ENCODE measurements around the gene ZNF22. TPM values are rescaled to one million over a fixed set of nuclear protein-coding genes. Genes with fewer than 3 reads are reported as not detected.

Gene ZNF22
- total RNA-seq, 4 donors from 2014 or later: 4.7 to 19.0 (median 8.0) TPM

DNA sequence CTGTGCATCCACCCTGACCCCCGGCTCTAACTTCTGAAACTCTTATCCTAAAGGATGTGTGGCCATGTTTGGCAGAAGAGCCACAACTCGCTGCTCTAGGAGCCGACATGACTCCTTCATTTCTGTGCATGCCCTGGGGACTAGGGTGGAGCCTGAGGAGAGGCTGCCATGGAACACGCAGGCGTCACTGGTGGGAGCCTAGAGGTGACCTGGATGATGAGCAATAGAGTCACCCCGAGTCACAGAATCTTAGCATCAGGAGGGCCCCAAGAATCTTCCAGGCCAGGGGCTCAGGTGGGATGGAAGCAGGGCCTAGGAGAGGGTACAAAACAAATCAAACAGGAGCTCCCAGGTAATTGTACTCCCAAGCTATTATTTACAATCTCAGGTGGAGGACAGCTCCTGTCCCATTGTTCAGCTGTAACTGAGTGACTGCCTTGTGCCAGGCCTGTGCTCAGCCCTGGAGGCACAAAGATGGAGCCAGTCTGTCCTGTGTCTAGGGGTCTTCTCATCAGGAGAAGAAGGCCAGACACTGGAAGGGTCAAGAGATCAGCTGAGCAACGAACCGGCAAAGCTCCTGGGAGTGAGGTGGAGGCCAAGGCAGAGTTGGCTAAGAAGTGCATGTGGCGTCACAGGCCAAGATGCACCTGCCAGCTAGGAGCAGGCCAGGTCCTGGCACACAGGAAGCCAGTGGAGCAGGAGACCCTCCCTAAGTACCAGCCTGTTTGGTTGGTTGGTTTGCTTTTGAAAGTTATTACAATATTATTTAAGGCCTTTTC lies 5.8 kb upstream of the ZNF22 start:
- TF ChIP-seq, protein P1, sequence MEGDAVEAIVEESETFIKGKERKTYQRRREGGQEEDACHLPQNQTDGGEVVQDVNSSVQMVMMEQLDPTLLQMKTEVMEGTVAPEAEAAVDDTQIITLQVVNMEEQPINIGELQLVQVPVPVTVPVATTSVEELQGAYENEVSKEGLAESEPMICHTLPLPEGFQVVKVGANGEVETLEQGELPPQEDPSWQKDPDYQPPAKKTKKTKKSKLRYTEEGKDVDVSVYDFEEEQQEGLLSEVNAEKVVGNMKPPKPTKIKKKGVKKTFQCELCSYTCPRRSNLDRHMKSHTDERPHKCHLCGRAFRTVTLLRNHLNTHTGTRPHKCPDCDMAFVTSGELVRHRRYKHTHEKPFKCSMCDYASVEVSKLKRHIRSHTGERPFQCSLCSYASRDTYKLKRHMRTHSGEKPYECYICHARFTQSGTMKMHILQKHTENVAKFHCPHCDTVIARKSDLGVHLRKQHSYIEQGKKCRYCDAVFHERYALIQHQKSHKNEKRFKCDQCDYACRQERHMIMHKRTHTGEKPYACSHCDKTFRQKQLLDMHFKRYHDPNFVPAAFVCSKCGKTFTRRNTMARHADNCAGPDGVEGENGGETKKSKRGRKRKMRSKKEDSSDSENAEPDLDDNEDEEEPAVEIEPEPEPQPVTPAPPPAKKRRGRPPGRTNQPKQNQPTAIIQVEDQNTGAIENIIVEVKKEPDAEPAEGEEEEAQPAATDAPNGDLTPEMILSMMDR (IDR thresholded peaks at IDR 0.05): no peak
- TF ChIP-seq POLR2A (IDR thresholded peaks at IDR 0.05): no peak
- DNase-seq: no peak
- H3K4me3 ChIP-seq: no peak overlapping the region
- no peaks in the 10 kb centered on the region for H3K27me3 ChIP-seq
- peaks cover 0 to 25% (median 2%) of the 10 kb centered on the region in 4 donors for H3K4me1 ChIP-seq
- H3K36me3 ChIP-seq: peaks cover 0 to 28% (median 0%) of the 10 kb centered on the region in 3 donors
- peak overlapping the region; percentile 40 to 85 (median 74) for H3K27ac ChIP-seq
- no peaks in the 10 kb centered on the region for H3K9me3 ChIP-seq

DNA sequence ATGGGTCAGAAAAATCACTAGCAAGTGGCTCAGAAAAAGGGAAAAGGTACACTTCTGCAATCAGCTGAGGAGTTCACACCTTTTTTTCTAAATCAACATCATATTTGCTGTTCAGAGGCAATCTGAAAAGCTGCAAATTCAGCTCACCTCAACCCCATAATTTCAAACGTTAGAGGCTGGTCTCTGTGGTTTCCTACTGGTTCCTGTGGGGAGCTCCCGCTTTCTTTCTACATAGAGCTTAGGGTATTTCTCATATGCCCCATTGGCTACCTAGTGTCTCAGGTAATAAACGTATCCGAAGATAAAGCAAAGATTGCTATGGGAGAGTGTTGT lies 5.2 kb upstream of the ZNF22 start:
- no peak for DNase-seq
- Histone ChIP-seq H3K9me3 (no peaks in the 10 kb centered on the region), H3K36me3 (peaks cover 0 to 28% (median 0%) of the 10 kb centered on the region in 3 donors), H3K4me3 (no peak overlapping the region), H3K4me1 (peaks cover 0 to 30% (median 5%) of the 10 kb centered on the region in 4 donors), H3K27ac (peak overlapping the region; percentile 40 to 85 (median 74)), H3K27me3 (no peaks in the 10 kb centered on the region)
- TF ChIP-seq, protein P1 (IDR thresholded peaks at IDR 0.05): no peak
- no peak for TF ChIP-seq POLR2A (IDR thresholded peaks at IDR 0.05)

DNA sequence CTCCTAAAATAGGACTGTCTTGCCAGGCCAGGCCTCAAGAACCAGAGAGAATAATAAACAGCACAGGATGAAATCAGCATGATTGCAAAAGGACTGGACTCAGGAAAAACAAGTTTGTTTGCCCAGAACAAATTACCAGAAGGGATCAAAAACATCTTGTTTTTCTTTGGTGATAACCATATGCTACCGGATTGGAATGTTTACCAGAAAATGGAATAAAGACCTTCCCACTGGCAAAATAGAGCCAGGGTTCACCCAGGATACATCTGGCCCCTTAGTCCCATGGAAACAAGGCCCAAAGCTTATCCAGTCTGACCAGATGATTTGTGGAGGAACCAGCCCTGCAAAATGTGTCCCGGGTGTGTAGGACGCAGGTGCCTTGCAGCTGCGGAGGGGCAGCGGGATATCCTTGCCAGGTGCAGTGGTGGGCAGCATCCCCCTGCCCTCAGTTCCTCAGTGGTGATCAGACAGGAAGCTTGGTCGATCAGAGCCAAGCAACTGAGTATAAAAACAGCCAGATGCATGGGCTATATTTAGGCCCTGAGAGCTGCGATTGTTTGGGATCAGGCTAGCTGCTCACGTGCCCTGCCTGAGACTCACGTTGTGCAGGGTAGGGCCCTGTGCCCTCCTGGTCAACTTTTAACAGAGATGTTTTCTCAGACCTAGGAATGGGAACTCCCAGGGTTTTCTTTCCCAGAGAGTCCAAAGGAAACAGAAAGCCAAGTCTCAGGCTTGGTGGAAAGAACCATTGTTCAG lies 4.6 kb upstream of the ZNF22 start:
- no peaks in the 10 kb centered on the region for H3K27me3 ChIP-seq
- H3K9me3 ChIP-seq: no peaks in the 10 kb centered on the region
- peak overlapping the region; percentile 55 to 85 (median 74) for H3K27ac ChIP-seq
- TF ChIP-seq POLR2A (IDR thresholded peaks at IDR 0.05): no peak
- TF ChIP-seq, protein P1 (IDR thresholded peaks at IDR 0.05): no peak
- peaks cover 0 to 24% (median 0%) of the 10 kb centered on the region in 3 donors for H3K36me3 ChIP-seq
- H3K4me3 ChIP-seq: no peak overlapping the region
- peaks cover 0 to 30% (median 5%) of the 10 kb centered on the region in 4 donors for H3K4me1 ChIP-seq
- peak in 1 of 3 donors; percentile 44 for DNase-seq

DNA sequence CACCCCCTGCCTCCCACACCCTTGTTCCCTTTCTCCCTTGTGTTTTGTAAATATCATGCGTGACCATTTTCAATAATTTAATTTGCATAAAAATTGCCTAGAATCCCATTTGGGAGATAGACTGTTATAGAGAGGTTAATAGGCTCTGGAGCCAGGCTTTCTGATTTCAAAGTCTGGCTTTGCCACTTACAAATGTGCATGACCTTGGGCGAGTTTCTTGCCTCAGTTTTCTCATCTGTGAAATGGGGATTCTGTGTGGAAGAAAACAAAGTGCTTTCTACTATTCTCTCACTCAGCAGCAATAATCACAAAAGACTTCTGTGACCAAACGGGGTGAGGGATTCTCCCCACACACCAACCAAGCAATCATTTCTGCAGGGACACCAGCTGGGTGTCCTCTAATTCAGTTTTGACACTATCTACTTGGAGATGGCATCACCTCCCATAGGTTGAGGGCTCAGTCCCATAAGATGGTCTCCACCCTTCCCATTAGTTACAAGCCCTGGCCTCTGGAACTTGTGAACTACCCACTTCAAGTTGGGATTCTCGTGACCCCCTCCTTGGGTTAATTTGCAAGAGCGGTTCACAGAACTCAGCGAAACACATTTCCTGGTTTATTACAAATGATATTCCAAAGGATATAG lies 3.5 kb upstream of the ZNF22 start:
- Histone ChIP-seq H3K27ac (peak overlapping the region; percentile 55 to 85 (median 74)), H3K36me3 (peaks cover 0 to 13% (median 0%) of the 10 kb centered on the region in 3 donors), H3K27me3 (no peaks in the 10 kb centered on the region), H3K9me3 (no peaks in the 10 kb centered on the region), H3K4me1 (peaks cover 0 to 36% (median 8%) of the 10 kb centered on the region in 4 donors), H3K4me3 (no peak overlapping the region)
- DNase-seq: no peak
- no peak for TF ChIP-seq POLR2A (IDR thresholded peaks at IDR 0.05)
- TF ChIP-seq, protein P1 (IDR thresholded peaks at IDR 0.05): no peak

DNA sequence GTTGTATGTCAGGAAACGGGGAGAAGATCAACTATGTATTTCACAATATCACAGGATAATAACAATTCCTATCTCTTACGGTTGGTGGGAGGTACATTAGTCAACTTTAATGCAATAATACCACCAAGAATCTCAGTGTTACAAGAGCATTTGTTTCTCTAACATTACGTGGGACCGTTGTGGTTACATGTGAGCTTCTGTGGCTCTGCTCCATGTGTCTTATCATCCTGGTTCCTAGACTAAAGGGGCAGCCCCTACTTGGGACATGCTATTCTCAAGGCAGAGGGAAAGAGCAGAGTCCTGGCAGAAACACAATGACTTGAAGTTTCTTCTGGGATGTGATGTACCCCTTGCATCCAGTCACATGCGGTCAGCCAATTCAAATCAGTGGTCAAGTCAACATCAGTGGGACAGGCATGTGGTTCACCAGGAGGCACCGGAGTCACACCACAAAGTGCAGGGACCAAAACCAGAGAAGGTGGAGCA lies 2.5 kb upstream of the ZNF22 start:
- H3K4me3 ChIP-seq: no peak overlapping the region
- no peak for TF ChIP-seq POLR2A (IDR thresholded peaks at IDR 0.05)
- TF ChIP-seq, protein P1 (IDR thresholded peaks at IDR 0.05): no peak
- peaks cover 0 to 42% (median 8%) of the 10 kb centered on the region in 4 donors for H3K4me1 ChIP-seq
- no peak for DNase-seq
- H3K27me3 ChIP-seq: no peaks in the 10 kb centered on the region
- no peaks in the 10 kb centered on the region for H3K9me3 ChIP-seq
- peaks cover 0 to 4% (median 0%) of the 10 kb centered on the region in 3 donors for H3K36me3 ChIP-seq
- H3K27ac ChIP-seq: peak overlapping the region in 3 of 4 donors; percentile 67 to 85 (median 82)
